Activated naive CD4-positive, alpha-beta T cell treated with anti-CD3 and anti-CD28 coated beads, Interleukin-2, amount 10 ng/mL, durations not matched to agents 7 days and 5 days (primary cell): ENCODE measurements around the gene C10orf120.

ENCODE experiments used
- CTCF ChIA-PET: fragments of 350-600 bp; sonication (Branson Sonifier 250); formaldehyde crosslinking; loops from one replicate; lab custom pipeline; 2021; ENCODE audit warnings: antibody characterized with exemption; lab: Charles Lee
- DNase-seq: peaks from one replicate; pipeline ENCODE4 v3.0.0-alpha.2; 2020
- H3K27ac Mint-ChIP-seq: one replicate; pipeline ENCODE4 v1.8.0; 2021; ENCODE audit warnings: mild to moderate bottlenecking, moderate library complexity, mixed read lengths
- H3K27me3 Mint-ChIP-seq: one replicate; pipeline ENCODE4 v1.8.0; 2021; ENCODE audit warnings: mild to moderate bottlenecking, mixed read lengths
- H3K36me3 Mint-ChIP-seq: one replicate; pipeline ENCODE4 v1.8.0; 2021; ENCODE audit warnings: mixed read lengths
- H3K4me1 Mint-ChIP-seq: one replicate; pipeline ENCODE4 v1.8.0; 2021; ENCODE audit warnings: mixed read lengths
- H3K4me3 Mint-ChIP-seq: one replicate; pipeline ENCODE4 v1.8.0; 2021; ENCODE audit warnings: mild to moderate bottlenecking, moderate library complexity, mixed read lengths
- H3K9me3 Mint-ChIP-seq: one replicate; pipeline ENCODE4 v1.8.0; 2021; ENCODE audit warnings: mixed read lengths

The C10orf120 gene

GRCh38 chr10:122715576-122715975, 15.9 kb upstream of the C10orf120 start:
- H3K4me3 Mint-ChIP-seq = no peak overlapping the region
- peaks cover 2% of the 10 kb centered on the region for H3K4me1 Mint-ChIP-seq
- H3K9me3 Mint-ChIP-seq = no peaks in the 10 kb centered on the region
- no peaks in the 10 kb centered on the region for H3K36me3 Mint-ChIP-seq
- H3K27me3 Mint-ChIP-seq = peaks cover 11% of the 10 kb centered on the region
- CTCF ChIA-PET = no interaction called here
- no peak overlapping the region for H3K27ac Mint-ChIP-seq
- no peak for DNase-seq

GRCh38 chr10:122713091-122713885, 13.6 kb upstream of the C10orf120 start:
- Mint-ChIP-seq H3K9me3 (no peaks in the 10 kb centered on the region), H3K36me3 (no peaks in the 10 kb centered on the region), H3K27me3 (peaks cover 18% of the 10 kb centered on the region), H3K27ac (no peak overlapping the region), H3K4me3 (no peak overlapping the region), H3K4me1 (peaks cover 2% of the 10 kb centered on the region)
- DNase-seq = no peak
- CTCF ChIA-PET = no interaction called here

GRCh38 chr10:122710576-122710975, 10.9 kb upstream of the C10orf120 start:
- no peaks in the 10 kb centered on the region for H3K9me3 Mint-ChIP-seq
- DNase-seq = no peak
- H3K36me3 Mint-ChIP-seq = no peaks in the 10 kb centered on the region
- CTCF ChIA-PET = no interaction called here
- H3K4me3 Mint-ChIP-seq = no peak overlapping the region
- no peak overlapping the region for H3K27ac Mint-ChIP-seq
- peaks cover 10% of the 10 kb centered on the region for H3K4me1 Mint-ChIP-seq
- peaks cover 12% of the 10 kb centered on the region for H3K27me3 Mint-ChIP-seq

GRCh38 chr10:122709971-122710370, 10.3 kb upstream of the C10orf120 start:
- CTCF ChIA-PET = no interaction called here
- Mint-ChIP-seq H3K4me3 (no peak overlapping the region), H3K27me3 (peaks cover 7% of the 10 kb centered on the region), H3K9me3 (no peaks in the 10 kb centered on the region), H3K27ac (no peak overlapping the region), H3K4me1 (peaks cover 10% of the 10 kb centered on the region), H3K36me3 (no peaks in the 10 kb centered on the region)
- no peak for DNase-seq

- CTCF ChIA-PET = no interaction called here
- DNase-seq = no peak
- H3K9me3 Mint-ChIP-seq = no peaks in the 10 kb centered on the region
- no peaks in the 10 kb centered on the region for H3K36me3 Mint-ChIP-seq
- H3K4me1 Mint-ChIP-seq = peaks cover 10% of the 10 kb centered on the region
- no peak overlapping the region for H3K4me3 Mint-ChIP-seq
- H3K27me3 Mint-ChIP-seq = peaks cover 14% of the 10 kb centered on the region
- no peak overlapping the region for H3K27ac Mint-ChIP-seq
Measured at GRCh38 chr10:122707535-122707934, 7.9 kb upstream of the C10orf120 start.

- Mint-ChIP-seq H3K27ac (no peak overlapping the region), H3K4me1 (peaks cover 10% of the 10 kb centered on the region), H3K4me3 (no peak overlapping the region), H3K9me3 (no peaks in the 10 kb centered on the region), H3K36me3 (no peaks in the 10 kb centered on the region), H3K27me3 (peaks cover 14% of the 10 kb centered on the region)
- no peak for DNase-seq
- CTCF ChIA-PET = interaction anchor here (0.7 to 0.9 kb wide), 2 partner anchors 142 to 427 kb away, joined by 3 read pairs; no protein-coding TSS in a partner anchor
Measured at GRCh38 chr10:122706947-122707346, 7.3 kb upstream of the C10orf120 start.

- peaks cover 10% of the 10 kb centered on the region for H3K4me1 Mint-ChIP-seq
- H3K27ac Mint-ChIP-seq = no peak overlapping the region
- CTCF ChIA-PET = interaction anchor here (0.7 to 2.1 kb wide), 3 partner anchors 57 to 426 kb away, joined by 3 to 7 read pairs (median 3); no protein-coding TSS in a partner anchor
- peaks cover 14% of the 10 kb centered on the region for H3K27me3 Mint-ChIP-seq
- DNase-seq = no peak
- no peaks in the 10 kb centered on the region for H3K9me3 Mint-ChIP-seq
- no peak overlapping the region for H3K4me3 Mint-ChIP-seq
- H3K36me3 Mint-ChIP-seq = no peaks in the 10 kb centered on the region
Measured at GRCh38 chr10:122706467-122706866, 6.8 kb upstream of the C10orf120 start.

- H3K9me3 Mint-ChIP-seq = no peaks in the 10 kb centered on the region
- CTCF ChIA-PET = interaction anchor here (0.7 to 1.5 kb wide), 3 partner anchors 55 to 268 kb away, joined by 3 to 5 read pairs (median 3); no protein-coding TSS in a partner anchor
- no peak overlapping the region for H3K4me3 Mint-ChIP-seq
- H3K4me1 Mint-ChIP-seq = peaks cover 10% of the 10 kb centered on the region
- H3K27me3 Mint-ChIP-seq = peaks cover 7% of the 10 kb centered on the region
- DNase-seq = peak; percentile 67
- no peak overlapping the region for H3K27ac Mint-ChIP-seq
- H3K36me3 Mint-ChIP-seq = no peaks in the 10 kb centered on the region
Measured at GRCh38 chr10:122703483-122704448, 4.1 kb upstream of the C10orf120 start.

- H3K9me3 Mint-ChIP-seq = no peaks in the 10 kb centered on the region
- CTCF ChIA-PET = no interaction called here
- H3K27me3 Mint-ChIP-seq = peaks cover 7% of the 10 kb centered on the region
- DNase-seq = no peak
- no peaks in the 10 kb centered on the region for H3K36me3 Mint-ChIP-seq
- no peak overlapping the region for H3K27ac Mint-ChIP-seq
- no peak overlapping the region for H3K4me3 Mint-ChIP-seq
- peaks cover under 1% of the 10 kb centered on the region for H3K4me1 Mint-ChIP-seq
Measured at GRCh38 chr10:122702275-122702674, 2.6 kb upstream of the C10orf120 start.

GRCh38 chr10:122701652-122702051, 2.0 kb upstream of the C10orf120 start:
- H3K4me3 Mint-ChIP-seq = no peak overlapping the region

GRCh38 chr10:122696687-122697086, 3.0 kb downstream of the C10orf120 start:
- Mint-ChIP-seq H3K9me3 (no peaks in the 10 kb centered on the region), H3K27me3 (peaks cover 10% of the 10 kb centered on the region), H3K4me1 (no peaks in the 10 kb centered on the region), H3K36me3 (no peaks in the 10 kb centered on the region), H3K27ac (no peak overlapping the region), H3K4me3 (no peak overlapping the region)
- DNase-seq = no peak
- CTCF ChIA-PET = no interaction called here

More at GRCh38 chr10:122701652-122702051, 2.0 kb upstream of the C10orf120 start:
- CTCF ChIA-PET = no interaction called here
- no peaks in the 10 kb centered on the region for H3K4me1 Mint-ChIP-seq
- H3K9me3 Mint-ChIP-seq = no peaks in the 10 kb centered on the region
- DNase-seq = no peak
- peaks cover 7% of the 10 kb centered on the region for H3K27me3 Mint-ChIP-seq
- no peak overlapping the region for H3K27ac Mint-ChIP-seq
- no peaks in the 10 kb centered on the region for H3K36me3 Mint-ChIP-seq

- no peaks in the 10 kb centered on the region for H3K4me1 Mint-ChIP-seq
- no peak for DNase-seq
- CTCF ChIA-PET = interaction anchor here (0.7 kb wide), 1 partner anchor 395 kb away, joined by 3 read pairs; no protein-coding TSS in a partner anchor
- no peak overlapping the region for H3K27ac Mint-ChIP-seq
- no peak overlapping the region for H3K4me3 Mint-ChIP-seq
- H3K36me3 Mint-ChIP-seq = no peaks in the 10 kb centered on the region
- no peaks in the 10 kb centered on the region for H3K9me3 Mint-ChIP-seq
- peaks cover 20% of the 10 kb centered on the region for H3K27me3 Mint-ChIP-seq
Measured at GRCh38 chr10:122692744-122693143, 6.9 kb downstream of the C10orf120 start.

GRCh38 chr10:122689146-122689820, 10.4 kb downstream of the C10orf120 start:
- no peak overlapping the region for H3K27ac Mint-ChIP-seq

More at GRCh38 chr10:122689146-122689820, 10.4 kb downstream of the C10orf120 start:
- no peaks in the 10 kb centered on the region for H3K4me1 Mint-ChIP-seq
- peaks cover 13% of the 10 kb centered on the region for H3K27me3 Mint-ChIP-seq
- no peaks in the 10 kb centered on the region for H3K36me3 Mint-ChIP-seq
- no peak for DNase-seq
- CTCF ChIA-PET = interaction anchor here (0.6 to 1.1 kb wide), 2 partner anchors 15 to 1733 kb away, joined by 3 read pairs; no protein-coding TSS in a partner anchor
- H3K9me3 Mint-ChIP-seq = no peaks in the 10 kb centered on the region
- no peak overlapping the region for H3K4me3 Mint-ChIP-seq
